ENCODE measurements around the gene MED25. TPM values are rescaled to one million over a fixed set of nuclear protein-coding genes. Genes with fewer than 3 reads are reported as not detected.

Gene MED25
- total and polyA plus RNA-seq, 2 of the 8 experiments (the other 6 are each of a cell fraction or from before 2014, with no cell fraction given), result 21.6 to 71.4 TPM

DNA sequence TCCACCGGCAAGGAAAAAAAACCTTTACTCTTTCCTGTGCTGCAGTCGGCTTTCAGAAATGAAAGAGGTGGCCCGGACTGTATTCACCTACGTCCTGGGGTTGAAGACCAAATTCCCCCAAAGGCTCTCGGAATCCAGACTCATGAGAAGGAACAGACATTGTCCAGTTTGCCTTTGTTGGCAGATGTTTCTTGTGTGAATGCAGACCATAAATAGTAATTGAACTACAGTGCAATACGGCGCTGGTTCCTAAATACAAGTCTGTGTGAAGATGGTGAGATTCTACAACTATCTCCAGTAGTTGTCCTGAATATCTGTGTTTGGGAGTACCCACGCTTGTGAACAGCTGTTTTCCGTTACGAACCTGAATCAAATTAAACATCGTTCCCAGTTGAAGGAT lies 21.6 kb downstream of the MED25 start:
- Histone ChIP-seq H3K79me2 (ENCODE audit: control insufficient read depth in 1 of 2, insufficient read depth in 2 of 2, low read length in 2 of 2) (no peaks in the 10 kb centered on the region), H3K4me3 (ENCODE audit: extremely low read depth in 1 of 4, insufficient read depth in 2 of 4, low read depth in 3 of 4, low read length in 4 of 4) (no peak overlapping the region), H3K56ac (replicated peaks; ENCODE audit: insufficient read length, low read depth, low read length) (no peak overlapping the region), H2AK5ac (ENCODE audit: low read depth, low read length) (no peak overlapping the region), H4K8ac (ENCODE audit: extremely low read depth, insufficient read depth, low read length) (no peak overlapping the region), H3K4me1 (replicated peaks in 1 of 4; ENCODE audit: control insufficient read depth in 3 of 4, insufficient read depth in 4 of 4, low read length in 3 of 4) (no peaks in the 10 kb centered on the region), H2BK12ac (ENCODE audit: low read depth, low read length) (no peak overlapping the region), H3K23me2 (ENCODE audit: low read depth, low read length) (no peaks in the 10 kb centered on the region), H3K36me3 (ENCODE audit: control insufficient read depth in 2 of 4, insufficient read depth in 4 of 4, low read length in 3 of 4) (peaks cover 4 to 22% (median 9%) of the 10 kb centered on the region in 4 experiments; a peak in 6 of 8 replicates), H3K27me3 (replicated peaks in 1 of 4; ENCODE audit: control insufficient read depth in 3 of 4, extremely low read depth in 1 of 4, insufficient read depth in 3 of 4, low read length in 3 of 4) (no peaks in the 10 kb centered on the region), H2BK15ac (ENCODE audit: low read length) (no peak overlapping the region), H4K91ac (replicated peaks; ENCODE audit: insufficient read length, low read length) (no peak overlapping the region), H4K5ac (ENCODE audit: insufficient read length, low read depth, low read length) (no peak overlapping the region), H3K14ac (ENCODE audit: insufficient read length) (no peak overlapping the region), H3K23ac (ENCODE audit: insufficient read length) (no peak overlapping the region), H4K20me1 (replicated peaks in 1 of 2; ENCODE audit: control insufficient read depth in 1 of 2, insufficient read depth in 2 of 2, low read length in 2 of 2) (peaks cover 0 to 3% of the 10 kb centered on the region in 2 experiments), H3K9ac (replicated peaks in 1 of 4; ENCODE audit: extremely low read depth in 1 of 4, low read depth in 3 of 4, low read length in 3 of 4) (no peak overlapping the region), H3K9me3 (ENCODE audit: insufficient read depth in 2 of 2, low read depth in 1 of 2, low read length in 1 of 2) (no peaks in the 10 kb centered on the region), H3K4me2 (ENCODE audit: insufficient read depth in 1 of 2, low read depth in 2 of 2, low read length in 2 of 2) (no peak overlapping the region), H3K27ac (ENCODE audit: low read depth, low read length) (no peak overlapping the region), H3K79me1 (ENCODE audit: low read depth, low read length) (peaks cover 3% of the 10 kb centered on the region; the same call in 1 of the 2 replicates), H3K4ac (replicated peaks; ENCODE audit: insufficient read length, low read depth, low read length) (no peak overlapping the region), H3K18ac (ENCODE audit: extremely low read depth, low read length) (no peak overlapping the region), H2AFZ (ENCODE audit: low read length) (no peak overlapping the region), H2BK120ac (replicated peaks; ENCODE audit: low read depth, low read length) (no peak overlapping the region), H2BK20ac (ENCODE audit: low read length) (no peak overlapping the region), H2BK5ac (ENCODE audit: low read depth, low read length) (no peak overlapping the region)
- WGBS, 2 experiments (ENCODE audit: extremely low coverage in 1 of 2, insufficient coverage in 1 of 2, insufficient read length in 1 of 2, insufficient replicate concordance in 2 of 2, low coverage in 1 of 2, low lambda C conversion rate in 2 of 2, missing lambda C conversion rate in 1 of 2), result 95% methylated on average over 11 of the region's 11 CpGs; no CpG with 5 or more reads in 1 of the 2 experiments
- POLR2A ChIA-PET (ENCODE audit: partially characterized antibody), result interaction anchor here (0.7 to 3.1 kb wide), 4 partner anchors 10 to 29 kb away, joined by 3 to 13 read pairs (median 3); partner anchors contain the start of genes FUZ and PTOV1
- CTCF ChIA-PET (ENCODE audit: partially characterized antibody), result interaction anchor here (0.5 to 1.1 kb wide), 2 partner anchors 23 to 81 kb away, joined by 3 read pairs; no protein-coding TSS in a partner anchor
- TF ChIP-seq POLR2A (IDR thresholded peaks at IDR 0.05; ENCODE audit: control extremely low read depth in 1 of 2, low read depth in 2 of 2, low read length in 2 of 2) (no peak), KDM1A (IDR thresholded peaks at IDR 0.05; ENCODE audit: borderline replicate concordance, low read length) (no peak), CHD1 (IDR thresholded peaks at IDR 0.05; ENCODE audit: low read depth, low read length) (no peak), HDAC6 (IDR thresholded peaks at IDR 0.05; ENCODE audit: low read depth, low read length) (no peak), EP300 (IDR thresholded peaks at IDR 0.05; ENCODE audit: borderline replicate concordance in 1 of 2, low read depth in 2 of 2, low read length in 2 of 2) (no peak), CHD2 (IDR thresholded peaks at IDR 0.05; ENCODE audit: low read length) (no peak), POU5F1 (IDR thresholded peaks at IDR 0.05; ENCODE audit: low read depth, low read length) (no peak), KDM5A (IDR thresholded peaks at IDR 0.05; ENCODE audit: low read length) (no peak), CTBP2 (IDR thresholded peaks at IDR 0.05; ENCODE audit: borderline replicate concordance, insufficient read depth, insufficient read length, low read length) (no peak), JUND (IDR thresholded peaks at IDR 0.05; ENCODE audit: low read length) (no peak), CBX5 (IDR thresholded peaks at IDR 0.05; ENCODE audit: low read depth, low read length) (no peak)
- TF ChIP-seq, protein P1, sequence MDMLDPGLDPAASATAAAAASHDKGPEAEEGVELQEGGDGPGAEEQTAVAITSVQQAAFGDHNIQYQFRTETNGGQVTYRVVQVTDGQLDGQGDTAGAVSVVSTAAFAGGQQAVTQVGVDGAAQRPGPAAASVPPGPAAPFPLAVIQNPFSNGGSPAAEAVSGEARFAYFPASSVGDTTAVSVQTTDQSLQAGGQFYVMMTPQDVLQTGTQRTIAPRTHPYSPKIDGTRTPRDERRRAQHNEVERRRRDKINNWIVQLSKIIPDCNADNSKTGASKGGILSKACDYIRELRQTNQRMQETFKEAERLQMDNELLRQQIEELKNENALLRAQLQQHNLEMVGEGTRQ (IDR thresholded peaks at IDR 0.05; ENCODE audit: low read length), result no peak
- TF ChIP-seq, protein P2, sequence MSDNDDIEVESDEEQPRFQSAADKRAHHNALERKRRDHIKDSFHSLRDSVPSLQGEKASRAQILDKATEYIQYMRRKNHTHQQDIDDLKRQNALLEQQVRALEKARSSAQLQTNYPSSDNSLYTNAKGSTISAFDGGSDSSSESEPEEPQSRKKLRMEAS (IDR thresholded peaks at IDR 0.05), result no peak
- DNase-seq (ENCODE audit: low read depth in 1 of 2, low spot score in 2 of 2) (no peak), FAIRE-seq (no peak)
